Stimulated activated CD4-positive, alpha-beta T cell treated with anti-CD3 and anti-CD28 coated beads, Interleukin-12 subunit alpha, Interleukin-12 subunit beta, amount 100 ng/mL, for 4 hours (primary cell): ENCODE results near the gene SLC25A44.
A peak's percentile ranks its signal among the peaks of the same experiment; 100 is the strongest.
"Not testable (repeated sequence)": the region's sequence is repeated elsewhere in the genome, so short reads cannot be mapped to it uniquely, and the experiment has no call there.

Source experiments
- DNase-seq: peaks from one replicate; pipeline ENCODE4 v3.0.0-alpha.2; 2020

SLC25A44 gene

GRCh38 chr1:156212130-156212529 lies 18.2 kb downstream of the SLC25A44 start:
- DNase-seq = no peak

- peak; percentile 95 for DNase-seq
These were observed 19.1 kb downstream of the SLC25A44 start, which contains the start of gene PMF1 for GRCh38 chr1:156212833-156213643. Gene PMF1, plus strand, starts transcription at chr1:156213007. Its CDS starts 9 bp downstream, at chr1:156213016.

DNA sequence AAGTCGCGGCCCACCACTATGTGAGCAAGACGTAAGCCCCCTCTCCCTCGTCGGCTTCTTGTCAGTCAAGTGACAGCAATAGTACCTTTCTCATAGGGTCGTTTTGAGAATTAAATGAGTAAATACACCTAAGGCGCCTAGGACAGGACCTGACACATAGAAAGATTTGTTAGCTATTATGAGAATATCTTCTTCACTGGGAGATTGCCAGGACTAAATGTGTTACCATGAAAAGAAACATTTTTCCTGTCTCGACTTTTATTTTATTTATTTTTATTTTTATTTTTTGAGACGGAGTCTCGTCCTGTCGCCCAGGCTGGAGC lies 19.7 kb downstream of the SLC25A44 start:
- no peak for DNase-seq

DNA sequence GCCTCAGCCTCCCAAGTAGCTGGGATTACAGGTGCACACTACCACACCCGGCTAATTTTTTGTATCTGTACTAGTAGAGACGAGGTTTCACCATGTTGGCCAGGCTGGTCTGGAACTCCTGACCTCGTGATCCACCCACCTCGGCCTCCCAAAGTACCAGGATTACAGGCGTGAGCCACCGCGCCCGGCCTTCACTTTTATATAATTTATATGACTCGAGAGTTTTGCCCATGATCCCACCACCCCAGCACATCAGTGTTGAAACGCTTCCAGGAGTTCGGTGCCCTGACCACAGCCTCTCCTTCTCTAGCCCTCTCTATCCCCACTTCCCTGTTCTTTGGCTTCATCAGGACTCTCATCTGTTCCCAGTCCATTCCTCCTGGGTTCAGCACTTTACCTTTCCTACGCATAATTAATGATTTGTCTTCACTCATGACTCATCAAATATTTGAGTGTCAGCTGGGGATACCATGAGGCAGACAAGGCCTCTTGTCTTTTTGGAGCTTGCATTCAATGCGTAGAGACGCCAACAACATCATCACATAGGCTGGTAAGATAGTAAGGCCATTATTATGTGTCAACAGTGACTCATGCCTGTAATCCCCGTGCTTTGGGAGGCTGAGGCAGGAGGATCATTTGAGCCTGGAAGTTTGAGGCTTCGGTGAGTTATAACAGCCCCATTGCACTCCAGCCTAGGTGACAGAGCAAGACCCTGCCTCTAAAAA lies 20.3 kb downstream of the SLC25A44 start:
- no peak for DNase-seq

DNA sequence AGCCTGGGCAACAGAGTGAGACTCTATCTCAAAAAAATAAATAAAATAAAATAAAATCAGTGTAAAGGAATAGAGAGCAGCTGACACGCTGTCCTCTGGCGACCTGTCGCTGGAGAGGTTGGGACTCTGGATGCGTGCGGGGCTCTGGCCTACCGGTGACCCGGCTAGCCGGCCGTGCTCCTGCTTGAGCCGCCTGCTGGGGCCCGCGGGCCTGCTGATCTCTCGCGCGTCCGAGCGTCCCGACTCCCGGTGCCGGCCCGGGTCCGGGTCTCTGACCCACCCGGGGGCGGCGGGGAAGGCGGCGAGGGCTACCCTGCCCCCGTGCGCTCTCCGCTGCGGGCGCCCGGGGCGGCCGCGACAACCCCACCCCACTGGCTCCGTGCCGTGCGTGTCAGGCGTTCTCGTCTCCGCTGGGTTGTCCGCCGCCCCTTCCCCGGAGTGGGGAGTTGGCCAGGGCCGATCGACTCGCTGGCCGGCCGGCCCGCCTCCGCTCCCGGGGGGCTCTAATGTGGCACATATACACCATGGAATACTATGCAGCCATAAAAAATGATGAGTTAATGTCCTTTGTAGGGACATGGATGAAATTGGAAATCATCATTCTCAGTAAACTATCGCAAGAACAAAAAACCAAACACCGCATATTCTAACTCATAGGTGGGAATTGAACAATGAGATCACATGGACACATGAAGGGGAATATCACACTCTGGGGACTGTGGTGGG lies 22.6 kb downstream of the SLC25A44 start:
- DNase-seq = not testable (repeated sequence)

- no peak for DNase-seq
These were observed 24.0 kb downstream of the SLC25A44 start for GRCh38 chr1:156217871-156218270.

- DNase-seq = no peak
These were observed 26.3 kb downstream of the SLC25A44 start for GRCh38 chr1:156220226-156220625.

DNA sequence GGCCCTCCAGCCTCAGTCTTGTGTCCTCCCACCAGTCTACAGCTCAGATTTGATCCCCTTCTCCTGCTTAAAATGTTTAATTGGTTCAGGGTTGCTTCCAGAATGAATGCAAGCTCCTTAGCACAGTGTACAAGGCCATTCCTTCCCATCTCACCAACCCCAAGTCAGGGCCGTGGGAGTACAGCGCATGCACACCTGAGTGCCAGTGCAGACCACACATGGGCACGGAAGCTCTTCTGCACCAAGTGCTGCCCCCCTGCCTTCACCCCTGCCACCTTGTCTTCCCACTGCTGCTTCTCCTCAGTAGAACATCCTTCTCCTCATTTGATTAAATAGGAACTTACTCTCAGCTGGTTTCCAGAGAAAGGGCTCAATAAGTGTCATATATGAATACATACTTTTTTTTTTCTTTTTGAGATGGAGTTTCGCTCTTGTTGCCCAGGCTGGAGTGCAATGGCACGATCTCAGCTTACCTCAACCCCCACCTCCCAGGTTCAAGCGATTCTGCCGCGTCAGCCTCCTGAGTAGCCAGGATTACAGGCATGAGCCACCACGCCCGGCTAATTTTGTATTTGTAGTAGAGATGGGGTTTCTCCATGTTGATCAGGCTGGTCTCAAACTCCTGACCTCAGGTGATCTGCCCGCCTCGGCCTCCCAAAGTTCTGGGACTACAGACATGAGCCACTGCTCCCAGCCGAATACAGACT lies 28.2 kb downstream of the SLC25A44 start:
- no peak for DNase-seq

DNA sequence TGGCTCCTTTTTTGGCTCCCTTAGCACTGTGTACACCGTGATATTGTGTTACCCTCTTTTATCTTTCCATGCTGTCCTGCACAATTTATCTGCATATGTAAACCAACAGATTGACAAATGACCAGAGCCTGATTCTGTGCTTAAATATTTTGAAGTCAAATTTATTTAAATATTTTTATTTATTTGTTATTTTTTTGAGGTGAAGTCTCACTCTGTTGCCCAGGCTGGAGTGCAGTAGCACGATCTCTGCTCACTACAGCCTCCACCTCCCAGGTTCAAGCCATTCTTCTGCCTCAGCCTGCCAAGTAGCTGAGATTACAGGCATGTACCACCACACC lies 31.7 kb downstream of the SLC25A44 start:
- DNase-seq = no peak

- no peak for DNase-seq
These were observed 32.2 kb downstream of the SLC25A44 start for GRCh38 chr1:156226116-156226538.

DNA sequence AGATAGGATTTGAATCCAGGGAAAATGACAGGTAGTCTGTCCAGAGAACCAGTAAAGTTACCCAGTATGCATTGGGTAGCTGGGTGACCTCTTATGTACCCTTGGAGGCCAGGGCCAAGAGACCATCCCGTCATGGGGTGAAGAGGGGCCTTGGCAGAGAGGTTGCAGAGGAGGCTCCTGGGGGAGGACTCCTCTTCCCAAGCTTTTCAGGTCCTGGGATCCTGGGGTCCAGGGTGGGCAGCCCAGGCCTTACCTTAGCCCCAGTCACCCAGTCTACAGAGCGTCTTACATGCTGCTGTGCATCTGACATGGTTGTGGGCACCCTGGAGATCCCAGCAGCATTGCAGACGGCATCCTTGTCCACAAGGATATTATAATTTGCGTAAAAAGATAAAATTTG lies 32.9 kb downstream of the SLC25A44 start:
- DNase-seq = no peak

DNA sequence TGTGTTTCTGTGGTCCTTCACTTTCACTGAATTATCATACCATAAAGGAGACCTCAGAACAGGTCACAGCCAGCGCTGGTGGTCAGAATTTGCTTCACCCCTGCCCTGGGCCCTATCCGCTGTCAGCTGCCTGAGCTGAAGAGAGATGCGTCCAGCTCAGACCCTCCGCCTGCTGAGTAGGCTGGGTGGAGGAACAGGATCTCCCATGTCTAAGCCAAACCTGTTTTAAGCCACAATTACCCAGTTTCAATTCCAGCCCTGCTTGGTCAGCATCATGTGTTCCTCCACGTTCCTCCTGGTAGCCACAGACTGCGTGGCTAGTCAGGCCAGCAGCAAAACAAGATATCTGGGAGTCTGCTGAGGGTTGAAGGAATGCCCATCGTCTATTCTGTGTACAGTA lies 34.6 kb downstream of the SLC25A44 start:
- DNase-seq = no peak

DNA sequence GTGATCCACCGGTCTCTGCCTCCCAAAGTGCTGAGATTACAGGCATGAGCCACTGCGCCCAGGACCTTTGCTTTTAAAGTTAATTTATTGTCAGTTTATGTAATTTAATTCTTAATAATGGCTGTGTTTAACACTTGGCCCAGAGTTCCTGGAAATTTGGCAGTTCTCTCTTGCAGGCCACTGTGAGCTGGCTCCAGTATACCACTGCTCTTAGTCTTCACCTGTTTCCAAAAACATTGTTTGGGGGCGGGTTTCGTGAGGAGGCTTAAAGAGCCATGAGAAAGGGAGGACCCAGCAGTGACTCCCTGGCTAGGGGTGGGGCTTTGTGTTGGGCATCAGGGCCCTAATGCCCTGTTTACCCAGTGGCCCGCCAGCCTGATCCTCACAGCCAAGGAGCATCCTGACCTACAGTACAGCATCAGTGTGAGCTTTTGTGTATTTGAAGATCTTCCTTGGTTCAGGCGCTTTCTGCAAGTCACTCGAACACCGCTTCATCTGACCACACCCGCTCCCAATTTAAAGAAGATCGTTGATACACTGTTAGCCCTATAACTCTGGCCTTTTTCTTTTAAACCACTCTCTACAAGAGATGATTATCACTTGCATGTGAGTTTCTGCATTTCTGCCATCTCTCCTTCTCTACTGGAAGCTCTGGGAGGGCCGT lies 36.0 kb downstream of the SLC25A44 start:
- no peak for DNase-seq

GRCh38 chr1:156230473-156230837 lies 36.6 kb downstream of the SLC25A44 start:
- no peak for DNase-seq

- no peak for DNase-seq
These were observed 38.4 kb downstream of the SLC25A44 start for GRCh38 chr1:156232201-156232894.

DNA sequence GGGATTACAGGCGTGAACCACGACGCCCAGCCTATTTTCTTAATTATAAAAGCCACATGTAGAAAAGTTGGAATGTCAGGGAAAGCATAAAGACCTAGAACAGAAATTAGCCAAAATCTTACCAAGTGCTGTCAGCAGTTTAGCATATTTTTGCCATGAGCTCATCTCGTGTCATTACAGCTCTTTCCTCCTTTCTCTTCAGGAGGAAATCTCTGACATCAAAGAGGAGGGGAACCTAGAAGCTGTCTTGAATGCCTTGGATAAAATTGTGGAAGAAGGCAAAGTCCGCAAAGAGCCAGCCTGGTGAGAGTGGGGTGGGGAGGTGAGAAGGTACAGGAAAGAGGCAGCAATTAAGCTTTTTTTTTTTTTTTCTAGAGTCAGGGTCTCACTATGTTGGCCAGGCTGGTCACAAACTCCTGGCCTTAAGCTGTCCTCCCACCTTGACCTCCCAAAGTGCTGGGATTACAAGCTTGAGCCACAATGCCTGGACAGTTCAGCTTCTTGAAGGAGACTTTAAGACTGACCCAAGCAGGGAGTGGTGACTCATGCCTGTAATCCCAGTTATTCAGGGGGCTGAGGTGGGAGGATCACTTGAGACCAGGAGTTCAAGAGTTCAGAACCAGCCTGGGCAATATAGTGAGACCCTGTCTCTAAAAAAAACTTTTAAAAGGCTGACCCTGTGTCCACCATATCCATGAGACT lies 39.7 kb downstream of the SLC25A44 start:
- no peak for DNase-seq

DNA sequence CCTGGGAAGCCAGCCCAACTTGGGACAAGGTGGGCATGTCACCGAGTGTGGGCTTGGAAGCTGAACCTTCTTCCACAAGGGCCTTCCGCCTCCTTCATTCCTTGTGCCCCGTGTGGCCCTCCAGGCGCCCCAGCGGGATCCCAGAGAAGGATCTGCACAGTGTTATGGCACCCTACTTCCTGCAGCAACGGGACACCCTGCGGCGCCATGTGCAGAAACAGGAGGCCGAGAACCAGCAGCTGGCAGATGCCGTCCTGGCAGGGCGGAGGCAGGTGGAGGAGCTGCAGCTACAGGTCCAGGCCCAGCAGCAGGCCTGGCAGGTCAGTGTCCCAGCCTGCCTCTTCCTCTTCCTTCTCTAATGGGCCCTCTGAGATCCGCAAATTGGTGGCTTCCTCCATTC lies 42.3 kb downstream of the SLC25A44 start:
- no peak for DNase-seq

DNA sequence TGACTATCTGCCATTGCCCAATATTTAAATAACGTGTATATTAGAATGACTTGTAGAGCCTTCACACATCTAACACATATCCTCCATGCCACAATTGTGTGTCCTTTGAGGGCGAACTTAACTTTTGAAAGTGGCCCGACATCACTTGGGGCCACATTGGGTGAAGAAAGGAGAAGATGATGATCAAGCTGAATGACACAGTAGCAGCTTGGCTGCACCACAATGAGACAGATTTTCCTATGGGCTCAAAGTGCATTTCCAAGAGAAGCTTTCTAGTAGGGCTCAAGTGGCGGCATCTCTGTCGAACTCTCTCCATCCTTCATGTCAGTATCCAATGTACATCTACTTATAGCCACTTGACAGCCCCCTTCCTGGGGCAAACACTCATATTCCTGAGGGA lies 44.3 kb downstream of the SLC25A44 start:
- DNase-seq = no peak

DNA sequence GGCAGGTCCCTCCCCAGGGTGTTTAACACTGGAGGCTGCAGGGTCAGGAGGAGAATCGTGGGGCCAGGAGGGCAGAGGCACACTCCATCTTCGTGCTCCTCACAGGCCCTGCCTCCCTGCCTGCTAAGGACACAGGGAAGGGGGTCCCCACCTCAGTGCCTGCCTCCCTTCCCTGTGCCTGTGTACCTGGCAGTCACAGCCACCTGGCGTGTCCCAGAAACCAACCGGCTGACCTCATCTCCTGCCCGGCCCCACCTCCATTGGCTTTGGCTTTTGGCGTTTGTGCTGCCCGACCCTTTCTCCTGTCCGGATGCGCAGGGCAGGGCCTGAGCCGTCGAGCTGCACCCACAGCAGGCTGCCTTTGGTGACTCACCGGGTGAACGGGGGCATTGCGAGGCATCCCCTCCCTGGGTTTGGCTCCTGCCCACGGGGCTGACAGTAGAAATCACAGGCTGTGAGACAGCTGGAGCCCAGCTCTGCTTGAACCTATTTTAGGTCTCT lies 47.5 kb downstream of the SLC25A44 start:
- no peak for DNase-seq

- no peak for DNase-seq
These were observed 48.0 kb downstream of the SLC25A44 start, which contains the start of gene BGLAP for GRCh38 chr1:156241926-156242325. Gene BGLAP, plus strand, starts transcription at chr1:156242184. Its CDS starts 48 bp downstream, at chr1:156242232.

DNA sequence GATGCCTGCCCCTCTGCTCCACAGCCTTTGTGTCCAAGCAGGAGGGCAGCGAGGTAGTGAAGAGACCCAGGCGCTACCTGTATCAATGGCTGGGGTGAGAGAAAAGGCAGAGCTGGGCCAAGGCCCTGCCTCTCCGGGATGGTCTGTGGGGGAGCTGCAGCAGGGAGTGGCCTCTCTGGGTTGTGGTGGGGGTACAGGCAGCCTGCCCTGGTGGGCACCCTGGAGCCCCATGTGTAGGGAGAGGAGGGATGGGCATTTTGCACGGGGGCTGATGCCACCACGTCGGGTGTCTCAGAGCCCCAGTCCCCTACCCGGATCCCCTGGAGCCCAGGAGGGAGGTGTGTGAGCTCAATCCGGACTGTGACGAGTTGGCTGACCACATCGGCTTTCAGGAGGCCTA lies 48.8 kb downstream of the SLC25A44 start:
- no peak for DNase-seq
